Ramos (cell line): ENCODE measurements around the gene EIF1AX.
"Not testable (repeated sequence)": the region's sequence is repeated elsewhere in the genome, so short reads cannot be mapped to it uniquely, and the experiment has no call there.

Experiments
- in situ Hi-C: fragments of 300-500 bp; cut with MboI; formaldehyde crosslinking; loops from one replicate; pipeline ENCODE4 v1.14.3; 2022; ENCODE audit warnings: low sequenced_read_pairs; ENCODE audit not compliant: unreplicated experiment

The EIF1AX gene

GRCh38 chrX:20141281-20142220 is at the start of gene EIF1AX:
Gene EIF1AX (minus strand): TSS chrX:20141838. CDS start chrX:20141640, 198 bp downstream.
- in situ Hi-C loops = no loop called here

- in situ Hi-C loops = no loop called here
Measured at GRCh38 chrX:20189171-20189570, 47.5 kb upstream of the EIF1AX start.

- in situ Hi-C loops = no loop called here
Measured at GRCh38 chrX:20181598-20182329, 40.1 kb upstream of the EIF1AX start.

GRCh38 chrX:20177093-20177492 is 35.5 kb upstream of the EIF1AX start:
- in situ Hi-C loops = no loop called here

- in situ Hi-C loops = no loop called here
Measured at GRCh38 chrX:20173856-20174255, 32.2 kb upstream of the EIF1AX start.

- in situ Hi-C loops = no loop called here
Measured at GRCh38 chrX:20173313-20173712, 31.7 kb upstream of the EIF1AX start.

GRCh38 chrX:20171887-20172286 is 30.2 kb upstream of the EIF1AX start:
- in situ Hi-C loops = no loop called here

- in situ Hi-C loops = not testable (repeated sequence)
Measured at GRCh38 chrX:20162516-20162915, 20.9 kb upstream of the EIF1AX start.

GRCh38 chrX:20159797-20160385 is 18.3 kb upstream of the EIF1AX start:
- in situ Hi-C loops = no loop called here

GRCh38 chrX:20151689-20152088 is 10.1 kb upstream of the EIF1AX start:
- in situ Hi-C loops = no loop called here

GRCh38 chrX:20149326-20149725 is 7.7 kb upstream of the EIF1AX start:
- in situ Hi-C loops = no loop called here

GRCh38 chrX:20147561-20147960 is 5.9 kb upstream of the EIF1AX start:
- in situ Hi-C loops = no loop called here

GRCh38 chrX:20144491-20144890 is 2.9 kb upstream of the EIF1AX start:
- in situ Hi-C loops = no loop called here

- in situ Hi-C loops = no loop called here
Measured at GRCh38 chrX:20143561-20143960, 1.9 kb upstream of the EIF1AX start.

GRCh38 chrX:20143111-20143510 is 1.5 kb upstream of the EIF1AX start:
- in situ Hi-C loops = no loop called here

GRCh38 chrX:20140420-20140819 is 1.2 kb downstream of the EIF1AX start:
- in situ Hi-C loops = no loop called here

GRCh38 chrX:20139966-20140365 is 1.7 kb downstream of the EIF1AX start:
- in situ Hi-C loops = no loop called here

- in situ Hi-C loops = no loop called here
Measured at GRCh38 chrX:20135944-20136343, 5.7 kb downstream of the EIF1AX start.

- in situ Hi-C loops = no loop called here
Measured at GRCh38 chrX:20132666-20133065, 9.0 kb downstream of the EIF1AX start.

- in situ Hi-C loops = no loop called here
Measured at GRCh38 chrX:20130357-20130756, 11.3 kb downstream of the EIF1AX start.

- in situ Hi-C loops = no loop called here
Measured at GRCh38 chrX:20129547-20129946, 12.1 kb downstream of the EIF1AX start.
